ENCODE results near the gene CBLIF.

DNA sequence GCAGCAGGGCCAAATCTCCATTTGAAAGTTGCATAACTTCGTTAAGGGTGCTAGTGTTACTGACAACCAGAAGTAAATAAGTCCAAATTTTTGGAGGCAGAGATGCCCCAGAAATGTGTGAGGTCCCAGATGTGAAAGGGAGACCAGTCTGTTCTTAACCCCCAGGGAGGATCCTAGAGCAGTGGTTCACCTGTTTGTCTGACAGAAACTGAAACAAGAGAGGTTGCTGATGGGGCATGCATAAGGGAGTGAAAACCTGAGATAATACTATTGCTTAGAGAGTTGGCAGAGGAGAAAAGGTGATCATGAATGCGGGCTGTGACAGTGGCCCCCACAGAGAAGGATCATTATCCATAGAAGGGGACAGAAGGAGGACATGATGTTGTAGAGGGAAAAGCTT is 3.8 kb downstream of the CBLIF start:
- TF ChIP-seq, protein P1, sequence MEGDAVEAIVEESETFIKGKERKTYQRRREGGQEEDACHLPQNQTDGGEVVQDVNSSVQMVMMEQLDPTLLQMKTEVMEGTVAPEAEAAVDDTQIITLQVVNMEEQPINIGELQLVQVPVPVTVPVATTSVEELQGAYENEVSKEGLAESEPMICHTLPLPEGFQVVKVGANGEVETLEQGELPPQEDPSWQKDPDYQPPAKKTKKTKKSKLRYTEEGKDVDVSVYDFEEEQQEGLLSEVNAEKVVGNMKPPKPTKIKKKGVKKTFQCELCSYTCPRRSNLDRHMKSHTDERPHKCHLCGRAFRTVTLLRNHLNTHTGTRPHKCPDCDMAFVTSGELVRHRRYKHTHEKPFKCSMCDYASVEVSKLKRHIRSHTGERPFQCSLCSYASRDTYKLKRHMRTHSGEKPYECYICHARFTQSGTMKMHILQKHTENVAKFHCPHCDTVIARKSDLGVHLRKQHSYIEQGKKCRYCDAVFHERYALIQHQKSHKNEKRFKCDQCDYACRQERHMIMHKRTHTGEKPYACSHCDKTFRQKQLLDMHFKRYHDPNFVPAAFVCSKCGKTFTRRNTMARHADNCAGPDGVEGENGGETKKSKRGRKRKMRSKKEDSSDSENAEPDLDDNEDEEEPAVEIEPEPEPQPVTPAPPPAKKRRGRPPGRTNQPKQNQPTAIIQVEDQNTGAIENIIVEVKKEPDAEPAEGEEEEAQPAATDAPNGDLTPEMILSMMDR (IDR thresholded peaks at IDR 0.05; ENCODE audit: low read depth, low read length, poor library complexity, severe bottlenecking), result no peak
- no peak for TF ChIP-seq EZH2phosphoT487 (IDR thresholded peaks at IDR 0.05; ENCODE audit: borderline replicate concordance, low read length)
